Liver (tissue), 9 donors: ENCODE measurements around the gene MYH11. TPM values are rescaled to one million over a fixed set of nuclear protein-coding genes. Genes with fewer than 3 reads are reported as not detected.

Experiments
- DNase-seq: peaks from one replicate; pipeline ENCODE4 v3.0.0-alpha.2; 2017; ENCODE audit warnings: low spot score
- H3K27ac ChIP-seq, 2 donors: one replicate each; pipeline ENCODE4 v1.7.0; 2013; ENCODE audit warnings: inconsistent platforms in 2 of 2, low read length in 2 of 2, control low read depth in 1 of 2, low read depth in 1 of 2, mild to moderate bottlenecking in 1 of 2
- H3K27me3 ChIP-seq, 4 donors: one replicate each; pipeline versions ENCODE4 v1.6.1 to v1.7.0; 2013; ENCODE audit warnings: low read length in 3 of 4, inconsistent platforms in 1 of 4, mild to moderate bottlenecking in 1 of 4, moderate library complexity in 1 of 4; ENCODE audit not compliant: control insufficient read depth in 4 of 4, insufficient read depth in 4 of 4
- H3K36me3 ChIP-seq, 4 donors: one replicate each; pipeline versions ENCODE4 v1.6.1 to v1.7.0; 2013; ENCODE audit warnings: low read length in 3 of 4, mild to moderate bottlenecking in 3 of 4, low read depth in 1 of 4, moderate library complexity in 1 of 4; ENCODE audit not compliant: control insufficient read depth in 4 of 4, insufficient read depth in 3 of 4
- H3K4me1 ChIP-seq, 4 donors: one replicate each; pipeline versions ENCODE4 v1.6.1 to v1.7.0; 2013; ENCODE audit warnings: low read length in 3 of 4, mild to moderate bottlenecking in 3 of 4, moderate library complexity in 1 of 4; ENCODE audit not compliant: control insufficient read depth in 4 of 4, insufficient read depth in 4 of 4
- H3K4me3 ChIP-seq, 3 donors: one replicate each; pipeline versions ENCODE4 v1.6.1 to v1.7.0; 2013; ENCODE audit warnings: low read length in 3 of 3, control low read depth in 1 of 3, low read depth in 1 of 3, mild to moderate bottlenecking in 1 of 3
- H3K9ac ChIP-seq, 2 donors: one replicate each; pipeline ENCODE4 v1.7.0; 2013; ENCODE audit warnings: low read length in 2 of 2, mild to moderate bottlenecking in 2 of 2, moderate library complexity in 2 of 2, control low read depth in 1 of 2, low read depth in 1 of 2
- H3K9me3 ChIP-seq, 4 donors: one replicate each; pipeline versions ENCODE4 v1.6.1 to v1.7.0; 2013; ENCODE audit warnings: low read length in 3 of 4; ENCODE audit not compliant: control insufficient read depth in 4 of 4
- ATF3 ChIP-seq: IDR thresholded peaks from 2 replicates; pipeline ENCODE4 v1.6.1; 2016; ENCODE audit warnings: antibody characterized with exemption
- CTCF ChIP-seq: fragments of 150-350 bp; IDR thresholded peaks from 2 replicates; pipeline ENCODE4 v1.5.1; 2017; ENCODE audit warnings: improper control_type of control experiment, low read depth, low read length; ENCODE audit not compliant: missing input control
- EGR1 ChIP-seq, 2 donors: IDR thresholded peaks; 2 replicates each; pipeline ENCODE4 v1.6.1; 2016 to 2018; ENCODE audit warnings: antibody characterized with exemption in 2 of 2, low read depth in 2 of 2
- FOXA1 ChIP-seq: IDR thresholded peaks from 2 replicates; pipeline ENCODE4 v1.6.1; 2016; ENCODE audit warnings: antibody characterized with exemption
- FOXA2 ChIP-seq: IDR thresholded peaks from 2 replicates; pipeline ENCODE4 v1.6.1; 2016; ENCODE audit warnings: antibody characterized with exemption
- GABPA ChIP-seq, 2 donors: IDR thresholded peaks in 1 of 2; conservative IDR thresholded peaks in 1 of 2; 2 replicates each; pipeline ENCODE4 v1.6.1; 2016; ENCODE audit warnings: antibody characterized with exemption in 2 of 2, mild to moderate bottlenecking in 1 of 2, moderate library complexity in 1 of 2
- HNF4A ChIP-seq, 2 donors: conservative IDR thresholded peaks; 2 replicates each; pipeline ENCODE4 v1.6.1; 2016; ENCODE audit warnings: antibody characterized with exemption in 2 of 2, mild to moderate bottlenecking in 2 of 2
- HNF4G ChIP-seq: IDR thresholded peaks from 2 replicates; pipeline ENCODE4 v1.6.1; 2016; ENCODE audit warnings: antibody characterized with exemption
- JUND ChIP-seq, 2 donors: IDR thresholded peaks; 2 replicates each; pipeline ENCODE4 v1.6.1; 2016; ENCODE audit warnings: antibody characterized with exemption in 2 of 2
- MAX ChIP-seq: IDR thresholded peaks from 2 replicates; pipeline ENCODE4 v1.6.1; 2016; ENCODE audit warnings: antibody characterized with exemption
- NR2F2 ChIP-seq: IDR thresholded peaks from 2 replicates; pipeline ENCODE4 v1.6.1; 2016; ENCODE audit warnings: antibody characterized with exemption
- RAD21 ChIP-seq, 2 donors: IDR thresholded peaks; 2 replicates each; pipeline ENCODE4 v1.6.1; 2016; ENCODE audit warnings: antibody characterized with exemption in 2 of 2, mild to moderate bottlenecking in 2 of 2
- REST ChIP-seq: IDR thresholded peaks from 2 replicates; pipeline ENCODE4 v1.6.1; 2016; ENCODE audit warnings: antibody characterized with exemption, mild to moderate bottlenecking
- RXRA ChIP-seq, 2 donors: IDR thresholded peaks; 2 replicates each; pipeline ENCODE4 v1.6.1; 2017 to 2018; ENCODE audit warnings: antibody characterized with exemption in 2 of 2, mild to moderate bottlenecking in 1 of 2
- SP1 ChIP-seq: IDR thresholded peaks from 2 replicates; pipeline ENCODE4 v1.6.1; 2018; ENCODE audit warnings: antibody characterized with exemption, mild to moderate bottlenecking
- TAF1 ChIP-seq: conservative IDR thresholded peaks from 2 replicates; pipeline ENCODE4 v1.6.1; 2016; ENCODE audit warnings: antibody characterized with exemption, mild to moderate bottlenecking
- YY1 ChIP-seq: IDR thresholded peaks from 2 replicates; pipeline ENCODE4 v1.6.1; 2016; ENCODE audit warnings: antibody characterized with exemption, mild to moderate bottlenecking
- ZBTB33 ChIP-seq: IDR thresholded peaks from 2 replicates; pipeline ENCODE4 v1.6.1; 2016; ENCODE audit warnings: antibody characterized with exemption
- WGBS: extraction: QIAGEN DNeasy Blood & Tissue Kit; methylation state at CpG from one replicate; pipeline ENCODE4 v1.1.7; 2013; 5-methylcytosine and 5-hydroxymethylcytosine counted together
- polyA plus RNA-seq, 2 donors: library from polyadenylated mRNA; stranded (reverse) in 1 of 2; unstranded in 1 of 2; fragments of 200-250 nt in 1 of 2; fragments of >200 nt in 1 of 2; fragmentation: Nextera tagmentation in 1 of 2; extraction: Ambion mirVana in 1 of 2; gene quantifications; one replicate each; pipeline versions ENCODE4 v1.2.1 to v1.2.3, GENCODE V29; 2013 to 2015
- total RNA-seq, 2 donors: library from RNA; depleted of rRNA; stranded (reverse); fragments of >200 nt; gene quantifications; one replicate each; pipeline ENCODE4 v1.2.3, GENCODE V29; 2014
- donor health status: healthy.
- donor health status: healthy.
- donor health status: healthy.
- donor health status: healthy.
- donor health status: healthy.

MYH11 gene
- total and polyA plus RNA-seq, 4 donors: 0.51 to 33.7 (median 4.0) TPM

GRCh38 chr16:15780805-15781204 is 76.0 kb downstream of the MYH11 start:
- Histone ChIP-seq H3K9ac (no peak overlapping the region), H3K4me1 (no peaks in the 10 kb centered on the region), H3K36me3 (no peaks in the 10 kb centered on the region), H3K27ac (no peak overlapping the region), H3K4me3 (no peak overlapping the region), H3K27me3 (no peaks in the 10 kb centered on the region), H3K9me3 (no peaks in the 10 kb centered on the region)
- TF ChIP-seq ATF3: no peak
- TF ChIP-seq TAF1: no peak
- no peak for TF ChIP-seq FOXA2
- no peak for TF ChIP-seq EGR1 (IDR thresholded peaks at IDR 0.05; ENCODE audit: low read depth in 2 of 2)
- no peak for TF ChIP-seq CTCF
- TF ChIP-seq ZBTB33: no peak
- no peak for TF ChIP-seq HNF4G
- TF ChIP-seq GABPA (IDR thresholded peaks at IDR 0.05 in 1 of 2, conservative IDR thresholded peaks at IDR 0.05 in 1 of 2): no peak
- no peak for TF ChIP-seq MAX
- TF ChIP-seq REST: no peak
- no peak for TF ChIP-seq RAD21 (IDR thresholded peaks at IDR 0.05)
- no peak for TF ChIP-seq NR2F2
- TF ChIP-seq SP1: no peak
- no peak for TF ChIP-seq JUND (IDR thresholded peaks at IDR 0.05)
- no peak for TF ChIP-seq RXRA (IDR thresholded peaks at IDR 0.05)
- no peak for TF ChIP-seq FOXA1
- TF ChIP-seq HNF4A (conservative IDR thresholded peaks at IDR 0.05): no peak
- no peak for TF ChIP-seq YY1
- 91% methylated on average over 7 of the region's 7 CpGs for WGBS
- no peak for DNase-seq
